HG03064 (cell line): Measurements from ENCODE around the gene SAMD4A.
A peak's percentile ranks its signal among the peaks of the same experiment; 100 is the strongest.

Source experiments
- ATAC-seq: cut with Tn5 transposase; IDR thresholded peaks from one replicate; pipeline ENCODE4 v1.9.1; 2021; ENCODE audit warnings: low read depth; ENCODE audit not compliant: unreplicated experiment

Gene SAMD4A

DNA sequence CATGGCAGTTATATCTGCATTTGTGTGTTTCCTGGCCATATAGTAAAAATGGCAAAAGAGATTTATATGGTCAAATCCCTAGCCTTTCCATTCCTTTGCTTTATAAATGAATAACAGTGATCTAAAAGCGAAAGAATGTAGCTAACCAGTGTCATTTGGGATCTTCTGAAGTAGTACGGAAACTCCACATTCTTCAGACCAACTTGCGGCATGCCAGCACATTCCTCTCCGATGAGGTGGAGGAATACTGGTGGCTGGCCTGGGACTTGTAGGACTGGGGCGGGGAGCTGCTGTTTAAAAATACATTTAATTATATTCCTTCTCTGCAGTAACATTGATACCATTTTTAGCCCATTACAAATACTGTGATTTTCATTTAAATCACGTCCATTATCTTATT, 85.3 kb downstream of the SAMD4A start:
- ATAC-seq: no peak

GRCh38 chr14:54652605-54653052, 85.7 kb downstream of the SAMD4A start:
- no peak for ATAC-seq

DNA sequence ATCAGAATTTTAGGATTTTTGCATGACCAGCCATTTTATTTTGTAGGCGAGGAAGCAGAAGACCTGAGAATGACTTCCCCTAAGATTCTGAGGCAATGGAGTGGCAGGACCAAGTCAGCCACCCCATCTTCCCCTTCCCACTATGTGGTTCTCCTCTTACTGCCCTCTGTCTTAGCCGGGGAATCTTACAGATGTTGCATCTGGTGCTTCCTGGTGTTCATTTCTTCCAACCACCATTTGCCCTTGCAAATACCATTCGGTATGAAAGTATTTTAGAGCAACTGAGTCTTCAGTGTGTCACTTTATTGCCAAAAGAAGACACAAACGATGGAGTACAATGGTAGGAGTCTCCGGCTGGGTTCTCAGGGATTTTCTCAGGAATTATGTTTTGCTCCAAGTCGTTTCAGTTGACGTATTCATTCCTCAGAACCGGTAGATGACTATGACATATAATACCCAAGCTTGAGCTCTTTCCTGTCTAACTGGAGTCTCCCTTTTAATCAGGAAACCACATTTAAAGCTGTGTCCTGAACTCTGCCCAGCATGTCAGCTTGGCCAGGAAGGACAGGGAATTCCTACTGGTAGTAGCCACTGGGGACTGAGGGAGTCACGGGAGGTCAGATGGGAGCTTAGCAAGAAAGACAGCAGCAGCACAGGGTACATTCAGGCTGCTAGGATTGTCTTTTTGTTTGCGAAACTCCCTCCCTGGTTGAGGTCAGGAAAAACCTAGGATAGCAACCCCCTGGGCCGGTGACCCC, 87.0 kb downstream of the SAMD4A start:
- no peak for ATAC-seq

DNA sequence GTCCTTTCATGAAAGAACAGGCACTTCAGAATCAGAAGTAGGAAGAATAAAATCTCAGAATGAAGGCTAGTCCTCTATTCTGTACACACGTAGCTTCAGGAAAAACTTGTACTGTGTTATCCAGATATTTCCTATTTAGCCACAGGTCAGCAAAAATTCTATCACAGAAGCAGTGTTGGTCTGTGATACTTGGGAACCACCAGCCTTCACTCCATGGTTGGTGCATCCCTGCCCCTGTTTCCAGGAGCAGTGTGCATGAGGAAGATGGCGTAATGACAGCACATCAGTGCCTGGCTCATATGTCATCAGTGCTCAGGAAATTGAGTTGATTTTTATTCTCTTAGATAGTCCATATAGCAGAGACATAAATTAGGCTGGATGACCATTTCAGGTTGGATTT, 87.7 kb downstream of the SAMD4A start:
- no peak for ATAC-seq

DNA sequence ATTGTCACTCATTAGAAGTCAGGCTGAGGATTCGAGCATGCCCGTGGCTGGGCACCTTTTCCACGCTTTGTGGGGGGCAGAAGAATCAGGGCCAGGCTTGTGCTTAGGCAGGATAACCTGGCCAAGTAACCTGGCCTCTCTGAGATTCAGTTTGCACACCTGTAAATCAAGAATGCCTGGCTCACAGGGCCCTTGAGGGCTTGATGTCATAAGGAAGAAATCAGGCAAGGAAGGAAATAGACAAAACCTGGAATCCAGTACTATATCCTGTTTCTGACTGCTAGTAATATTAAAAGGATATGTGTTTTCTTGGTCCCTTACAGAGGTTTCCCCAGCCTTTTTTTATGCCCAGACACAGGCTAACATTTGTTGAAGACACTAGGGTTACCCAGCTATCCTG, 91.9 kb downstream of the SAMD4A start:
- ATAC-seq: no peak

- no peak for ATAC-seq
These were observed 92.4 kb downstream of the SAMD4A start for GRCh38 chr14:54659365-54659764.

DNA sequence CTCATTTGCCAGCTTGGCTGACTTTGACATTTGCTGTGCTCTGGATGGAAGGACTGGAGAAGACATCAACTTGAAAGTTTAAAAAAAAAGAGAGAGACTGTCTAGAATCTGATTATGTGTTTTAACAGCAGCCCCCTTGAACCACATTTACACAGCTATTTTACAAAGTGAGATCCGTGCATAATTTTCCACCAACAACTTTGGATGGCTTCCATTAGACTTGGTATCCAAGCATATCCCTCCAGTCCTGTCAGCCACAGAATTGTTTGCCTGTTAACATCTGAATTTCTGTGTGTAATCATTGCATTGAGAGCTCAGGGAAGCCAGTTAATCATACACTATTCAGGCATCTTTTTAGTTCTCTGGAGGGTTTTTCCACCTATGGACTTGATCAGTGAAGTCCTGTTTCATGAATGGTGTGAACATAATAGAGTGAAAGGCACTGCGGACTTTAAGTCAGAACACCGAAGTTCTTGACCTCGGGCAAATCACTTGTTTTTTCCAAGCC, 93.7 kb downstream of the SAMD4A start:
- ATAC-seq: no peak

DNA sequence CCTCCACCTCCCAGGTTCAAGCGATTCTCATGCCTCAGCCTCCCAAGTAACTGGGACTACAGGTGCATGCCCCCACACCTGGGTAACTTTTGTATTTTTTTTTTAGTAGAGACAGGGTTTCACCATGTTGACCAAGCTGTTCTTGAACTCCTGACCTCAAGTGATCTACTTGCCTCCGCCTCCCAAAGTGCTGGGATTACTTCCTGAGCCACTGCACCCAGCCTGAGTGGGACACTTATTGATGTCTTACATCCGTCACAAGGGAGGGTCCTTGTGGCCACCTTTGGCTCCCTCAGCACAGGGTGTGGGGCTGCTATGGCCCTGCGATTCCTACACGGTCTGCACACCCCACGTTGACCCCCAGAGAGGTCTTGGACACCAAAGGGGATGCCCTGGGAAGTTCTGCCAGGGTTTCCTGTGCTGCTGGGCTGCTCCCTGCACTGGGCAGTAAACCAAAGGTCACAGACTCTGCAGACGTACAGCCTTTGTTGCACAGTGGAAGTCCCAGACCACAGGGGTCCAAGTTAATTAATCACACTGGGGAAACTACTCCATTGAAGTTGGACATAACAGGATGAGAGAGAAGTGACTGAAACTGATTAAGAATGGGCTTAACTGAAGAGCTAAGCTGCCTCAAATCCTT, 95.7 kb downstream of the SAMD4A start:
- ATAC-seq: no peak

DNA sequence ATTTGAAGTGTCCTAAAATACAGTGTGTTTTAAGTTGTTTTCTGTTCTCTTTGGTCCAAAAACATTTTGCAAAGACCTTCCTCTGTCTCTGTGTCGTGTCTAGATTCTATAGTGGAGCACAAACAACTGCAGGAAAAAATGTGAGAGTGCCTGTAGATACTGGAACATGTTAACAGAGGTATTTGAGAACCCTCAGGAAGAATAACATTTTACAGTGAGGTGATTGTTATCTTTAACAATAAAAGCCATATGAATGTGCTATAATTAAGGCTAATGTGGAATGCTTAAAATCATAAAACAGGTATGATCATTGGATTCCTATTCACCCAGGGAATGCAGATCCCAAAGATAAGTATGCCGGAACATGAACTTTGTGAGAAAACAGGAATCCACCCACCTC, 98.0 kb downstream of the SAMD4A start:
- no peak for ATAC-seq

GRCh38 chr14:54665946-54666345, 99.0 kb downstream of the SAMD4A start:
- no peak for ATAC-seq

GRCh38 chr14:54667026-54667744, 100.3 kb downstream of the SAMD4A start:
- no peak for ATAC-seq

DNA sequence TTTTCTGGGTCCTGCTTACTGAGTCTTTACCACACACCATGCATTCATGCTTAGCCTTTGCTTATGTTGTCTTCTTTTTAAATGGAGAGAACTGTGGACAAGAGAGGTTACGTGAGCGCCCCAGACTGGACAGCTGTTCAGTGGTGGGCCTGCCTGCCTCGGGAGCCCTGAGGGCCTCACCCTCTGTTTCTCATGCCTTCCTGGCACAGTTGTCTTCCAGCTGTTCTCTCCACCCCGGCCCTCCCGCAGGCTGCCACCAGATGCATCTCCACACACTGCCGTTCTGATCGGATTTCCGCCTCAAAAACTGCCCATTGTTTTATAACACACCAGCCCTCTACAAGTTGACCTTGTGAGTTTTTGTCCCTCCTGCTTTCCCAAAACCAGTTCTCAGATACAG, 100.8 kb downstream of the SAMD4A start:
- ATAC-seq: no peak

DNA sequence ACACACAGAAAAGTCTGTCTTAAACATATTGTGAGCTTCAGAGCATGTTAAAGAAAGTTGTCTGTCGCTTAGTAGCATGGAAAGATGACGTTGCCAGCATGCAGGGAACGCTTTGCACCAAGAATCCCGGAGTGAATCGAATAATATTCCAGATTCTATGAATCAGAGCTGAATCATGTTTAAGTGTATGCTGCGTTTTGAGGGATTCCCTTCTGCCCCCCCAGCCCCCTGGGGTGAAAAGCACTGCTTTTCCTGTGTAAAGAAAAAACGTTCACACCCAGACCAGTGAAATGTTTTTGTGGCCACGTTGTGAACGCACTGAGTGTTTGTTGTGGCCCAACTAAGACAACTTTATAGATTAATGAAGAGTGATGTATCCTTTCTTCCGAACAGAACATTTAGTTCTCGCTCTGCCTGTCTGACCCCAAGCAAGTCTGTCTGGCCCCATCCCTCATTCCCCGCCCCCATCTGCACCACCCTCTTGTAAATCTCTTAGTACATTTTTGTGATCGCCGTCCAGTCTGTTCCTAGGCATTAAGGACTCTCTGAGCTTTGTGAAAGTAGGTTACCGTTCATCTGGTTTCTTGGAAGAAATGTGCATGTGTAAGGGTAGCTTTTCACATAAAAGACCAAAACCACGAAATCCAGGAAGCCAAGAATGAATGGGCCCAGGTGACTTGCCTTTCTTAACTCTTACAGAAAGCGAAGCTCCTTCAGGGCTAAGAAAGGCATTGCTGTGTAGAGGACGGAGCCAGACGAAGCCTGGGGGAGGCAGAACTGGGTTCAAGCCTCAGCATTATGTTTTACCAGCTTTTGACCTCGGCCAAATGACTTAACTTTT, 103.0 kb downstream of the SAMD4A start:
- ATAC-seq: no peak

DNA sequence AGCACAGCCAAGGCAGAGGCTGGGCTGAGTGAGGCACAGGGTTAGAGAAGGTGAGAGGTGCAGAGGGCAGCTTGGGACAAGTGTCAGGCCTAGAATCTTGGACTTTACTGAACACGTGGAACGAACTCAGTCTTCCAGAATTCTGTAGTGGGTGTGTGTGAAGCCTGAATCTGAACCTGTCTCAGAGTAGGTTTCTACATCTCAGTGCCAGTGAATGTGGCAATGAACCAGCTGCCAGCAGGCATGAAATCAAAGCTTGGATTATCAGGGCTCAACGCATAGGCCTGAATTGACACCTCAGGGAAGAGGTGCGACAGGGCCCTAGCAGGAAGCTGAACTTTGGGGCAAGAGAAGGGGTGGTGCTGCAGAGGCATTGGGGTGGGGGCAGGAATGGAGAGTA, 104.6 kb downstream of the SAMD4A start:
- ATAC-seq: no peak

DNA sequence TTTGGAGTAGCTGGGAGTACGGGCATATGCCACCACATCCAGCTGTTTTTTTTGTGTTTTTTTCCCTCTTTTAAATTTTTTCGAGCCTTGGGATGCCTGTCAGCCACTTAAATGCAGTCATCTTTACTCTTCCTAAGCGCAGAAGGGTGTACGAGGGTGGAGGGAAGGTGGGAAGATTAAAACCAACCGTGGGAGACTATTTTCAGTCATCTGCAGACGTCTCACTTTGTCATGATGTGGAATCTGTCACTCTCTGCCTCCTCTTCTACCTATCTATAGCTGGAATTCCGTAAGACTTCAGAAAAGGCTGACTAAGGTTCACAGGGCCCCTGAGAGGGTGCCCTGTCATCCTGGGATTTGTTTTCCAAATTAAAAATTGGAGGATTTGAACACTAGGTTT, 105.3 kb downstream of the SAMD4A start:
- no peak for ATAC-seq

DNA sequence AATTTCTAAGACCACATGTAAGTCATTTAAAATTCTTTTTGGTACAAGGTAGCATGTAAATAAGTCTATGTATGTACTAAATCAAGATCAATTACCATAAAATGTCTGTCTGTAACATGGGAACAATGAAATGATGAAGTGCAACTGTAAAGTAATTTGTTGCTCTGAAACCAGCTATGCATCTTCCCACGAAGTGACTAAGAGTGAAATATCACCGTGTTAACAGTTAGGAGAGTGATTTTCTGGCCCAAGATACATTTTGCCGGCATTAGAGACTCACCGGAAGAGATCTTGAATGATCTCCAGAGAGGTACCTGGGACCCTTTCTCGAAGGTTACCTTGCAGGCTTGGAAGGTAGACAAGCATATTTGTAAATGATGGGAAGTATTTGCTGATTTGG, 105.8 kb downstream of the SAMD4A start:
- ATAC-seq: no peak

DNA sequence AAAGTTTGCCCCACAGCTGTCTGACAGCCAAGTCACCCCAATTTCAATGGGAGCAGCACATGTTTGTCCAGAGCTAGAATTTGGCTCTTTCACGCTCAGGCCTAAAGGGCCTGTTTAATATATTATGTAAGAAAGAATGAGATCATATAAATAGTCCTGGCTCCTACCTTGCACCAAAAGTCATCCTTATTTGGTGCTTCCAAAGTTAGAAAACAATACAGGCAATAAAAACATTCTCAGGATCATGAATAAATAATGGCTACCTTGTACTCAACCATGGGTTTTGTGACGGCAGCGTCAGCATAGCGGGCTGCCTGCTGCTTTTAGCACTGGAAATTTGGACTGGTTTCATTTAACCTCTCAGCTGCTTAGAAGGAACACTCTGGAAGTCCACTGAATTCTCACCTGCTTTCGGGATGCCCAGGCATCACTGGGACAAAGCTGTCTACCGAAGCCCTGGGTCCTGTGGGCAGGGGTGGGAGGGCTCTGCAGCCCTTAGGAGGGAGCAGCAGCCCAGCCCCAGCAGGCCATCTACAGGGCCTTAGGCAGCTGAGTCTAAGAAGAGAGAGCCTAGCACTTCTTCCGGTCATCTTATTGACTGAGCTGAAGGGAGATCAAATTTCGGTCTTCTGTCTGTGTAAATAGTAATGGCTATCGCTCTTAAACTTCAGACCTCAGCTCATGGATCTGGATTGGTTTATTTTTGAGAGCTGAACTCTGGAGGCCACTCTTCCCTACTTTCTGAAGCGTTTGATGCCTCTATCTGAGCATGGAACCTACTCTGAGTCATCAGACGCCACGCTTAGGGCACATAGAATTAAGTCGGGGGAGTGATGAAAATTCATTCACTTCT, 106.5 kb downstream of the SAMD4A start:
- no peak for ATAC-seq

DNA sequence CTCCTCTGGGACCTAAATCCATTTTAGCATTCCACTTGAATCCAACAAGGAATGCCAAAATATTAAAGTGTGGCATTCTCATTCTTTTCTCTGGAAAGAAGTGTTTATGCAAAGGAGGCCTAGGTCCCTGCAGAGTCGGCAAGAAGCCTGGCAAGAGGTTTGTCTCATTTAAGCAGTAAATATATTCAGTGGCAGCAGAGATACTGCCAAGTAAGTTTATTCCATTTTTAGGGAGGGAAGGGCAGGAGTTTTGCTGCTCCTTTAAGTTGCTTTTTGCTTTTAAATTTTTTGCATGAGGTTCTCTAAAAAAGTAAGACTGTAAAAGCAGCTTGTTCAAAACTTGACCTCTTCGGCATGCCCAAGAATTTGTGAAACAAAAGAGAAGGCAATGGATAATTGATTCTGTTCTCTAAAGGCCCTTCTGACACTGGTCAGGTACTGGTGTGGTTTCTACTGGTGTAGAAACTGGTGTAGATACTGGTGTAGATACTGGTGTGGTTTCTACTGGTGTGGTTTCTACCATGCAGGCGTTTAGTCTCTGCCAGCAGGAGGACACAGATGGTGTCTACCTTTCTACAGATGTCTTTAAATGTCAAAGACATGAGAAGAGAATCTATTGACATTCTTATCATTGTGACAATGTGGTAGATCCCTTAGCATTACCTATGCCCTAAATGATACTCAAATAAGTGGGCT, 107.3 kb downstream of the SAMD4A start:
- ATAC-seq: peak; percentile 74
